HG03469 (cell line): ENCODE data around the gene GTPBP4.
"Not testable (repeated sequence)": the region's sequence is repeated elsewhere in the genome, so short reads cannot be mapped to it uniquely, and the experiment has no call there.

Experiments
- ATAC-seq: cut with Tn5 transposase; IDR thresholded peaks from one replicate; pipeline ENCODE4 v1.9.1; 2021; ENCODE audit warnings: mild to moderate bottlenecking, moderate library complexity, moderate number of reproducible peaks; ENCODE audit not compliant: unreplicated experiment

Gene GTPBP4

GRCh38 chr10:1054684-1055083, 66.5 kb downstream of the GTPBP4 start:
- ATAC-seq = no peak

GRCh38 chr10:1056326-1057105, 68.3 kb downstream of the GTPBP4 start, which contains the start of gene WDR37:
TSS of gene WDR37 (plus strand) at chr10:1056385. CDS start at chr10:1072156, 15,771 bp downstream.
- ATAC-seq = peak; percentile 64

GRCh38 chr10:1057106-1057657, 68.9 kb downstream of the GTPBP4 start:
- ATAC-seq = no peak

DNA sequence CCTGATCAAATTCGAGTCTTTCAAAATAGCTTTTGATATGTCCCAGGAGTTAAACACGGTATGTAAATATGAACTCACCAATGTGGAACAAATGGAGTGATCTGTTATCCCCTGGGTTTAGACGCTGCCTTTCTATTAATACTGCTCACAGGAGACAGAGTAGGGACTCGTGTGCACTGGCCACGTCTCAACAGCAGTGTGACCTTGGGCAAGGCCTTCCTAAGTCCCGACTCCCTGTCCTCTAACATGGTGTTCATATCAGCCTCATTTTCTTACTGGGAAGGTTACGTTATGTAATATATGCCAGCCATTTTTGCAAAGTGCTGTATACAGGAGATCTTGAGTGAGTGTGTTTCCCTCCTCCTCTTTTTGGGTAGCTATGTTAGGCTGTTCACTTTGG, 69.8 kb downstream of the GTPBP4 start:
- ATAC-seq = no peak

DNA sequence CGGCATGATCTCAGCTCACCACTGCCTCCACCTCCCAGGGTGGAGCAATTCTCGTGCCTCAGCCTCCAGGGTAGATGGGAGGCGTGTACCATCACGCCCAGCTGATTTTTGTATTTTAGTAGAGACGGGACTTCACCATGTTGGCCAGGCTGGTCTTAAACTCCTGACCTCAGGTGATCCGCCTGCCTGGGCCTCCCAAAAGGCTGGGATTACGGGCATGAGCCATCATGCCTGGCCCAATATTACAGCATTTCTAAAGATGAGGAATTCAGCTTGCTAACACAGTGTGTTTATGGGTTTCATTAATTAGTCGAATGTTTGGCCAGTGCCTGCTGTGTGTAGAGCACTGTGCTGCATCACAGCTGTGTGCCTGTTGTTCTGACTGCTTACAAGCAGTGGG, 71.7 kb downstream of the GTPBP4 start:
- ATAC-seq = no peak

DNA sequence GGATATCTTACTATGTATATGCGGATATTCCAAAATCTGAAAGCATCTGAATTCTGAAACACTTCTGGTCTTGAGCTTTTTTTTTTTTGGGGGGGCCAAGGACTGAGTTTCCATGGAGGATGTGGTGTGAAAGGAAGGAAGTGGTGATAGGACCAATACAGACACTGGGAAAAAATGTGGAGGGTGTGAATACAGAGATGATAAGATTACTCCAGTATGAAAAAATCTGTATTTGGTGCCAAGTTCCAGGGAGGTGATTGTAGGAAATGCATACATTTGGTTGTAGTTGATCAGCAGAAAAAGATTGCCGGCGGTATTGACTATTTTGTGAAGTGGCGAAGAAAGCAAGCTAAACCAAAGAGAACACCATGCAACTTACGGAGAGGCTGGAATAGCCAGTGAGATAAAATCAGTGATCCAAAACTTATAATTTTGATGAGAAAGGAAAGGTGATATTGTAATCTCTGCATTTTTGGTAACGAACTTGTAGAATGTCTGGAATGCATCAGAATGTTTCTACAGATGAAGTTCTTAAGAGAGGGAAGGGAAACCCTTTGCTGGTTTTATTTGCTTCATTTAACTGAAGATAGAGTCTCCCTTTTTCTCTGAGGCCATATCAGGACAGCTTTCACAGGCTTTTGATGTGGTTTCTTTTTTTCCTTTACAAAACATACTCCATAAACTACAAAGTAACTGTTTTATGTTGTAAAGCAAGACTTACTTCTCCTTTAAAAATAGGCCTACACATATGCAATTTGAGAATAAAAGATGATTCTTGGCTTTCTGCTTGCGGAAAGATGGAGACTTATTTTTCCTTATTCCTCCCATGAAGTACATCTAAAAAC, 73.9 kb downstream of the GTPBP4 start:
- ATAC-seq = no peak

DNA sequence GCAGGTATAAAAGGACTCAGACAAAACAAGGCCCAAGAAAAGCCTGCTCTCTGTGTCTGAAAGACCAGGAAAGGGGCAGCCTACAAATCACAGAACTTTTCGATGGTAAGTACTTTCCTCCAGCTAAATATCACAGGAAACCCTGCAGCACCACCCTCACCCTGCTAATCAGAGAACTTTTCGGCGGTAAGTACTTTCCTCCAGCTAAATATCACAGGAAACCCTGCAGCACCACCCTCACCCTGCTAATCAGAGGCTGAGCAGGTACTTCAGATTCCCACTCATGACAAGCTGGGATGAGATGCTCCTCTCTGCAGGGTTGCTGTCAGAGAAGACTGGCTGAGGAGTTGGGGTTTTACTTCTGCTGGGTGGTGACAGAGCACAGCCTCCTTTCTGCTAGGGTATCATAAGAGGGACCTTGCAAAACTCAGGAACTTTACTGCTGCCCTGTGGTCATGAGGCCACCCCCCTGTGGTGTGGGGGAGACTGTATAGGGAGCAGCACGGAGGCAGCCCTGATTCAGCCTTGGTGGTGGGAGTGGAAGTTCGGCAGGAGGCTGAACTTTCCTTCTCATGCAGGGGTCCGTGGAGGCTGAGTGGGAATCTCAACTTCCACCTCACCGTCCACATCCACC, 75.1 kb downstream of the GTPBP4 start:
- no peak for ATAC-seq

DNA sequence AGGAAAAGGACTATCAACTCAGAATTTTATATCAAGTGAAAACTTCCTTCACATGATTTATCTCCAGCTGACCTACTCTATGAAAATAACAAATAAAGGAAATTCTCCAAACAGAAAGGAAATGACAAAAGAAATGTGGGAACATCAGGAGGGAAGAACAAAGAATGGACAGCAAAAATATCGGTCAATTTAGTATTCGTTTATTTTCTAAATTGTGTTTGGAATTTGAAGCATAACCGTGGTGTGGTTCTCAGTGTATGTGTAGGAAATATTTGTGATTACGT, 76.7 kb downstream of the GTPBP4 start:
- ATAC-seq = no peak

- not testable (repeated sequence) for ATAC-seq
These were observed 78.5 kb downstream of the GTPBP4 start for GRCh38 chr10:1066734-1067133.

GRCh38 chr10:1068380-1069361, 80.4 kb downstream of the GTPBP4 start:
- no peak for ATAC-seq
